Measurements from ENCODE around the gene HTR3B. TPM values are rescaled to one million over a fixed set of nuclear protein-coding genes. Genes with fewer than 3 reads are reported as not detected.

HTR3B gene
- polyA plus RNA-seq, 1 donor (not counting 4 experiments of a cell fraction or from before 2014, with no cell fraction given): not detected

DNA sequence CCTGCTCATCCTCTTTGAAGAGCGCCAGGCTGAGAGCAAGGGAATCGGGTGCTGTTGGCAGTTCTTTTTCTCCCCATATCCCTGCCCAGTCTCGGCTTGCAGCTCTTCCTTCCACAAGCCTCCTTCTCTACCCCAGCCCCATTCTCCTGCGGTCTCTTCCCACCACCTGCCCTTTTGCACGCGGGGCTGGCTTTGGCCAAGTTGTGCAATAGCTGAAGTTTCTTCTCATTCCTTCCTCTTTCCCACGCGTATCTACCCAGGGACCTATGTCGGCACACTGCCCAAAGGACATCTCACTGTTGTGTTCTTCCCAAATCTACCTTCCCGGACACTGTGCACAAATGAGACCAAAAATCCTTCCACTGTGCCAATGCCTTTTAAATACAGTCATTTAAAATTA is 48.0 kb downstream of the HTR3B start:
- H3K4me1 ChIP-seq (ENCODE audit: control insufficient read depth, extremely low read depth, insufficient read depth, low read length): no peaks in the 10 kb centered on the region
- no peak overlapping the region for H3K9ac ChIP-seq (ENCODE audit: control insufficient read depth, extremely low read depth, insufficient read depth, low read length)
- no peaks in the 10 kb centered on the region for H3K9me3 ChIP-seq (ENCODE audit: control insufficient read depth, low read depth, low read length)
- no peak overlapping the region for H2AFZ ChIP-seq (ENCODE audit: control insufficient read depth, low read length)
- FAIRE-seq (no peak), DNase-seq (ENCODE audit: low read depth, low spot score) (no peak)
- H4K20me1 ChIP-seq (ENCODE audit: control insufficient read depth, extremely low read depth, insufficient read depth, low read length): no peaks in the 10 kb centered on the region
- no peak for TF ChIP-seq EZH2 (IDR thresholded peaks at IDR 0.05; ENCODE audit: low read length)
- TF ChIP-seq, protein P1, sequence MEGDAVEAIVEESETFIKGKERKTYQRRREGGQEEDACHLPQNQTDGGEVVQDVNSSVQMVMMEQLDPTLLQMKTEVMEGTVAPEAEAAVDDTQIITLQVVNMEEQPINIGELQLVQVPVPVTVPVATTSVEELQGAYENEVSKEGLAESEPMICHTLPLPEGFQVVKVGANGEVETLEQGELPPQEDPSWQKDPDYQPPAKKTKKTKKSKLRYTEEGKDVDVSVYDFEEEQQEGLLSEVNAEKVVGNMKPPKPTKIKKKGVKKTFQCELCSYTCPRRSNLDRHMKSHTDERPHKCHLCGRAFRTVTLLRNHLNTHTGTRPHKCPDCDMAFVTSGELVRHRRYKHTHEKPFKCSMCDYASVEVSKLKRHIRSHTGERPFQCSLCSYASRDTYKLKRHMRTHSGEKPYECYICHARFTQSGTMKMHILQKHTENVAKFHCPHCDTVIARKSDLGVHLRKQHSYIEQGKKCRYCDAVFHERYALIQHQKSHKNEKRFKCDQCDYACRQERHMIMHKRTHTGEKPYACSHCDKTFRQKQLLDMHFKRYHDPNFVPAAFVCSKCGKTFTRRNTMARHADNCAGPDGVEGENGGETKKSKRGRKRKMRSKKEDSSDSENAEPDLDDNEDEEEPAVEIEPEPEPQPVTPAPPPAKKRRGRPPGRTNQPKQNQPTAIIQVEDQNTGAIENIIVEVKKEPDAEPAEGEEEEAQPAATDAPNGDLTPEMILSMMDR (optimal IDR thresholded peaks at IDR 0.05 in 1 of 3, IDR thresholded peaks at IDR 0.05 in 1 of 3, conservative IDR thresholded peaks at IDR 0.05 in 1 of 3; ENCODE audit: extremely low read depth in 1 of 3, insufficient read depth in 2 of 3, low read length in 3 of 3): no peak
- no peak overlapping the region for H3K4me3 ChIP-seq (ENCODE audit: control insufficient read depth in 2 of 3, extremely low read depth in 1 of 3, insufficient read depth in 2 of 3, low read depth in 1 of 3, low read length in 3 of 3)
- dilution Hi-C loops (cut with MboI; ENCODE audit: extremely low pct_ligation_motif_present, low sequenced_read_pairs): no loop called here
- no peak overlapping the region for H3K27ac ChIP-seq (ENCODE audit: control insufficient read depth, insufficient read depth, low read length)
- no peaks in the 10 kb centered on the region for H3K79me2 ChIP-seq (ENCODE audit: control insufficient read depth, insufficient read depth, low read length)
- peaks cover 6% of the 10 kb centered on the region for H3K27me3 ChIP-seq (ENCODE audit: control insufficient read depth, extremely low read depth, insufficient read depth, low read length)
- no peaks in the 10 kb centered on the region for H3K36me3 ChIP-seq (ENCODE audit: control insufficient read depth in 2 of 2, extremely low read depth in 1 of 2, insufficient read depth in 2 of 2, low read length in 2 of 2)
- H3K9me1 ChIP-seq (ENCODE audit: control insufficient read depth, extremely low read depth, insufficient read depth, low read length): no peaks in the 10 kb centered on the region
- no peak overlapping the region for H3K4me2 ChIP-seq (ENCODE audit: control insufficient read depth, extremely low read depth, insufficient read depth, low read depth, low read length)

DNA sequence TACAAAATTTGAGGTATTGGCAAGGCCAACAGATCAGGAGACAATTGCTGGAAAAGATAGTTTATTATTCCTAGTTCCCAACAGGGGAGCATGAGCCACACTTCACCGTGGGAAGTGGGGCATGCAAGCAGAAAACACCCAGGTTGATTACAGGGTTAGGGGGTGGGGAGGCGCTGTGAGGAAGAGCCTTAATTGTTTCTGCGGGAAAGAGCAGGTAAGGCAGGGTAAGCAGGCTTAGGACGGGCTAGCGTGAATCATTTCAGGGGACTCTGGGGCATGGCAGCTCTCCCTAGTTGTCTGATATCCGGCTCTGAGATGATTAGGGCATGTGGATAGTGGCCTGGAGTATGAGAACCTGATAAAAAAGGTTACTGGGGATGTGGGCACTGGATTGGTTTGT is 49.6 kb downstream of the HTR3B start:
- no peaks in the 10 kb centered on the region for H3K36me3 ChIP-seq (ENCODE audit: control insufficient read depth in 2 of 2, extremely low read depth in 1 of 2, insufficient read depth in 2 of 2, low read length in 2 of 2)
- no peaks in the 10 kb centered on the region for H3K9me3 ChIP-seq (ENCODE audit: control insufficient read depth, low read depth, low read length)
- no peak for DNase-seq (ENCODE audit: low read depth, low spot score)
- H3K79me2 ChIP-seq (ENCODE audit: control insufficient read depth, insufficient read depth, low read length): no peaks in the 10 kb centered on the region
- FAIRE-seq: no peak
- dilution Hi-C loops (cut with MboI; ENCODE audit: extremely low pct_ligation_motif_present, low sequenced_read_pairs): no loop called here
- no peaks in the 10 kb centered on the region for H3K4me1 ChIP-seq (ENCODE audit: control insufficient read depth, extremely low read depth, insufficient read depth, low read length)
- no peaks in the 10 kb centered on the region for H3K9me1 ChIP-seq (ENCODE audit: control insufficient read depth, extremely low read depth, insufficient read depth, low read length)
- no peak overlapping the region for H3K27ac ChIP-seq (ENCODE audit: control insufficient read depth, insufficient read depth, low read length)
- no peaks in the 10 kb centered on the region for H4K20me1 ChIP-seq (ENCODE audit: control insufficient read depth, extremely low read depth, insufficient read depth, low read length)
- H2AFZ ChIP-seq (ENCODE audit: control insufficient read depth, low read length): no peak overlapping the region
- no peak overlapping the region for H3K4me3 ChIP-seq (ENCODE audit: control insufficient read depth in 2 of 3, extremely low read depth in 1 of 3, insufficient read depth in 2 of 3, low read depth in 1 of 3, low read length in 3 of 3)
- H3K9ac ChIP-seq (ENCODE audit: control insufficient read depth, extremely low read depth, insufficient read depth, low read length): no peak overlapping the region
- no peak overlapping the region for H3K4me2 ChIP-seq (ENCODE audit: control insufficient read depth, extremely low read depth, insufficient read depth, low read depth, low read length)
- H3K27me3 ChIP-seq (ENCODE audit: control insufficient read depth, extremely low read depth, insufficient read depth, low read length): peaks cover 6% of the 10 kb centered on the region
- TF ChIP-seq, protein P1 (optimal IDR thresholded peaks at IDR 0.05 in 1 of 3, IDR thresholded peaks at IDR 0.05 in 1 of 3, conservative IDR thresholded peaks at IDR 0.05 in 1 of 3; ENCODE audit: extremely low read depth in 1 of 3, insufficient read depth in 2 of 3, low read length in 3 of 3): no peak
- TF ChIP-seq EZH2 (IDR thresholded peaks at IDR 0.05; ENCODE audit: low read length): no peak

Measured in keratinocyte (primary cell).